Hematopoietic multipotent progenitor cell treated with erythropoietin and hydrocortisone succinate and interleukin-3 and kit ligand, for 15 days (in vitro differentiated cells): ENCODE data around the gene ARL2.
"Not testable (repeated sequence)": the region's sequence is repeated elsewhere in the genome, so short reads cannot be mapped to it uniquely, and the experiment has no call there.

Source experiments
- DNase-seq: peaks from one replicate; pipeline ENCODE4 v3.0.0-alpha.2; 2015; ENCODE audit warnings: low spot score

The ARL2 gene

DNA sequence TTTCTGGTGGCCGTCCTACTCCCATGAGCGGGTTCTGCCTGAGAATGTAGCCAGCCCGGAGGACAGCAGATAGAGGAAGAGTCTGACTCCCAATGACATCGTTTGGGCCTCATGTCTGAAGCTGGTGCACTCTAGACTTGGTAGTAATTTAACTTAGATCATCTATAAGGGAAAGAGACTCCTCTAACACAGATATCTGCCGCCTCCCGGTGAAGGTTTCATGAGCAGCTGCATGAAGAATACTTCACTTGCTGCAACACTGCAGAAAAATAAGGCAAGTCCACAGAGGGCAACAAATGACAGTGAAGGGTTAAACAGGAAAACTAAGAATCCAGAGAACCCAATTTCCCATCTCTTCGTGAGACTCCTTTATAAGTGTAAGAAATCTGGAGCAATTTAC, 5.9 kb upstream of the ARL2 start:
- DNase-seq: no peak

DNA sequence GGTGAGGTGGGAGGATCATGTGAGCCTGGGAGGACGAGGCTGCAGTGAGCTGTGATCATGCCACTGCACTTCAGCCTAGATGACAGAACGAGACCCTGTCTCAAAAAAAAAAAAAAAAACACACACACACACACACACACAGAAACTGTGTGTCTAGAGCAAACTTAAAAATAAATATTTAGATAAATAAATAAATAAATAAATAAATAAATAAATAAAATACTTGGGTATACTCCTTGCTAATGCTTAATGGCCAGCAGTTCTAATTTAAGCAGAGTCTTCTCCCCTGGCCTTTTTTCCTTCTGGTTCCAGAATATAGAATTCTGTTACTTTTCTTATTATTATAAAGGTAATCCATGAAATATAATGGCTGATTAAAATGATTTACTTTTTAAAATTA, 5.1 kb upstream of the ARL2 start:
- DNase-seq: no peak

DNA sequence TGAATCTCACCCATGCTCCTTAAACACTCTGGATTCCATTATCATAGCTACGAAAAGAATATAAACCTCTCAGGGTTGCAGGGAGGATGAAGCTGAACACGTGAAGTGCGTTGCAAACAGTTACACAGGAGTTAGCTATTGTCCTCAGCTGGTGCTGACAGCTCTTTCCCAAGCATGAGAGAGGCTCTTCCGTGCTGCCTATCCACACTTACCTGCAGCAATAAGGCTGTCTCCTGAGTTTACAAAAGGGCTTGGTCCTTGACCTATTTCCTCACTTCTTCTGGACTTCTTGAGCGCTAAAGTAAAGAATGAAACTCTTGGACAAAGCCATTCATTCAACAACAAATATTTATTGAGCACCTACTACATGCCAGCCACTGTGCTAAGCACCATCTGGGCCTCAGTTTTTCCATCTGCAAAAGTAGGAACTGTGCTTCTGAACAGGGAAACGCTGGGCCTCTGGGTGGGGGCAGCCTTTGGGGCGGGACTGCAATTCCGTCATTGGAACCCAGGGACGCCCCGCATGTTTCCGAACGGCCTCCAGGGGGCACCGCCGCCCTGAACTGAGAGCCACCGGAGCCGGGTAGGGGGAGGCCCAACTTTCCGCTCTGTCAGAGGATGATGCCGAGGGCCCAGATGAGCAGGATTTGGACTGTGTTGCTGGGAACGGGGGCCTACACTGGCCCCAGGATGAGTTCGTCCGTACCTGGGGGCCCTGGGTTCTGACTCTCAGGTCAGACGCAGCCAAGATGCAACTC, 651 bp upstream of the ARL2 start:
- peak; percentile 90 for DNase-seq

DNA sequence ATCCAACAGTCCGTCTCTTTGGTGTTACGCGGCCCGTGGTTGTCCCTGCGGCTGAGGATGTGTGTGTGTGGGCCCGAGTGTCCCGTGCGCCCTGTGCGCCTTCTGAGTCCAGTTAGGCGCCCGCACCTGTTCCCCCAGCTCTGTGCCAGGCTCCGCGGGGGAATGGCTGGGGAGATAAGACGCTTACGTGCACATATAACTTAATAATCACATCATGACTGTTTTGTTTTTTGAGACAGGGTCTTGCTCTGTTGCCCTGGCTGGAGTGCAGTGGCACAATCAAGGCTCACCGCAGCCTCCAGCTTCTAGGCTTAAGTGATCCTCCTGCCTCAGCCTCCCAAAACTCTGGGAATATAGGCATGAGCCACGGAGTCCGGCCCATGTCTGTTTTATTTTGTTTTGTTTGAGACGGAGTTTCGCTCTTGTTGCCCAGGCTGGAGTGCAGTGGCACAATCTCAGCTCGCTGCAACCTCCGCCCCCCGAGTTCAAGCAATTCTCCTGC, 817 bp downstream of the ARL2 start:
- DNase-seq: no peak

DNA sequence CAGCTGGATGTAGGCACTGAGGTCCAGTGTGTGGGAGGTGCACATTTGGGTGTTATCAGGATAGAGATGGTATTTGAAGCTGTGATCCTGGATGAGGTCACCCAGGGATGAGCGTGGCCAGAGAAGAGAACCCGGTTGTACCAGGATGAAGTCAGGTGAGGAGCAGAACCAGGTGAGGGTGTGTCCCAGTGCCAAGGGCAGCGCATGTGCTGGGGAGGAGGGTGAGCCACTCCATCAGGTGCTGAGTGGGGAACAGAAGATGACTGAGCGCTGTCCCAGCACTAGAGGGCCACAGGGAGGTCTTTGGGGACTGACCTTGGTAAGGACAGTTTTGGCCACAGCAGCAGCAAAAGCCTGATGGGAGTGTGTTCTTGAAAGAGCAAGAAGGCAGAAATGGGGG, 2.7 kb downstream of the ARL2 start:
- DNase-seq: no peak

DNA sequence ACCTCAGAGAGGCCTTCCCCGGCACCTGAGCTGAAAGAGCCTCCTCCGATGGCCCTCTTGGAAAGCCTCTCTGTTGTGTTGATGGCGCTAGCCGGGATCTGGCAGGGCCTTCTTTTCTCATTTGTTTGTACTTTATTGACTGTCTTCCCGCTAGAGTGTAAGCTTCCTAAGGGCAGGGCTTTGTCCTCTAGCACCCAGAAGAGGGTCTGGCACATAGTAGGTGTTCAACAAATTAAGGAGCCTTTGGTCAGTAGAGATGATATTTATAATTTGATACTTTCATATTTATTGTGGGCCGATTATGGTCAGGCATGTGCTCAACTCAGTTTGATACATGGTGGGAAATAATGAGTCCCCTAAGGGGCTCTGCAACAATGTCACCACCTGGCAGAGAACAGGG, 4.0 kb downstream of the ARL2 start:
- DNase-seq: no peak

DNA sequence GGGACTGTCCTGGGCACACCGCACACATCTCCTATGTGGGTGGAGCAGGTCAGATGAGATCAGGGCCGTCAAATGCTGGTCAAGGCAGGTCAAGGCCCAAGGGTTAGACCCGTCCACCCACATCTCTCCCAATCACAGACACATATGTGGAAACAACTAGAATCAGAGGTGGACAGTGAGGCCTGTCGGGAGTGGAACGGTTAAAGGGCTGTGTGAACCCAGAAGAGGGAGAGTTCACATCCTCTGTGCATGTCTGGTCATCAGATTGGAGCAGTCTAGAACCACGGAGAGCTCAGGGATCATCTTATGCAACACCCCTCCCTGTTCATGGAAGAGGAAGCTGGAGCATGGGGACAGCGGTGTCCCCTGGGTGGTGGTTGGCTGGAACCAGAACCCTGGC, 5.9 kb downstream of the ARL2 start:
- DNase-seq: no peak

DNA sequence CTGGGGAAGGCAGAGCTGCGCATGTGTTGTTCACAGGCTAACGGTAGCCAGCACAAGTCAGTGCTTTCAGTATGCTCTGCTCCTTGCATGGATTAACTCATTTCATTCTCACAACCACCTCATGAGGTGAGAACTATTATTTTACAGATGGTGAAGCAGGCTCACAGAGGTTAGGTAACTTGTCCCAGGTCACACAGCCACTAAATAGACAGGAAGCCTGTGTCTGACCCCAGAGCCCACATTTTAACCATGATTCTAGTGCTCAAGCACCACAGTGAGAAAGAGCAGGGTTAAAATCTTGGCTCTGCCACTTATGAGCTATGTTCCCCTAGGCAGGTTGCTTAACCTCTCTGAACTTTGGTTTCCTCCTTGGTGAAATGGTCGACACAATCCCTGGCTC, 7.0 kb downstream of the ARL2 start:
- DNase-seq: no peak

DNA sequence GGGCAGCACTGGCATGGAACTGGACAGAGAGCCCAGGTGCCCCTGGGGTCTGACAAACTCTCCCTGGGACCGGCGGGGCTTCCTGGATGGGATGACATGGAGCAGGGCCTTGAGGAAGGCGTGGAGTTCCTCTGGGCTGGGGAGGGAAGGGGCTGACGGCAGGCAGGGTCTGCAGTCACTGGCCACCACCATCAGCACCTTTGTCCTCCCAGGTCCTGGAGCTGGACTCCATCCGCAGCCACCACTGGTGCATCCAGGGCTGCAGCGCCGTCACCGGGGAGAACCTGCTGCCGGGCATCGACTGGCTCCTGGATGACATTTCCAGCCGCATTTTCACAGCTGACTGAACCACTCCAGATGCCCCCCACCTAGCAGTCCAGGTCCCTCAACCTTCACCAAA, 7.5 kb downstream of the ARL2 start:
- DNase-seq: no peak

DNA sequence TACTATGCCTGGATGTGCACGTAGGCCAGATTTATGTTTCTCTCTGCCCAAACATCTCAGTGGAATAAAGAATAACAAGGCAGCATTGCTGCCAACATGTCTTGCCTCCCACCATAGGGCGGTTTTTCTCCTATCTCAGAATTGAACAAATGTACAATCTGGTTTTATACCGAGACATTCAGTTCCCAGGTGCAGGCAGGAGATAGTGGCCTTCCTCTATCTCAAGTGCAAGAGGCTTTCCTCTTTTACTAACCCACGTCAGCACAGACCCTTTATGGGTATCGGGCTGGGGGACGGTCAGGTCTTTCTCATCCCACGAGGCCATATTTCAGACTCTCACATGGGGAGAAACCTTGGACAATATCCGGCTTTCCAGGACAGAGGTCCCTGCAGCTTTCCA, 9.5 kb downstream of the ARL2 start:
- not testable (repeated sequence) for DNase-seq

DNA sequence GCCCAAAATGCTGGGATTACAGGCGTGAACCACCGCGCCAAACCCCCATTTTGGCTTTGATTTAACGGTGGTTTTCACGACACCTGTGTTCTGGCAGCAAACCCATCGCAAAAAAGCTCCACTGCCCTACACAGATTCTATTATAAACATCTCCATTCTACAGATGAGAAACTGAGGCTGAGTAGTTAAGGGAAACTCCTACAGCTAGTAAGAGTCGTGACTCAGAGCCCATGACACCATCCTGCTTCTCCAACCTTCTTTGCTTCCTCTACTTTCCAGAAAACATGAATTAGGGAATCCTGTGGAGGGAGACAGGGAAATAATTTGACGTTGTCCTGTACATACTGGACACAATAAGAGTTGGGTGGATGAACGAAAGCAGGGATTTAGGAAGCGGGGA, 12.8 kb downstream of the ARL2 start:
- no peak for DNase-seq

DNA sequence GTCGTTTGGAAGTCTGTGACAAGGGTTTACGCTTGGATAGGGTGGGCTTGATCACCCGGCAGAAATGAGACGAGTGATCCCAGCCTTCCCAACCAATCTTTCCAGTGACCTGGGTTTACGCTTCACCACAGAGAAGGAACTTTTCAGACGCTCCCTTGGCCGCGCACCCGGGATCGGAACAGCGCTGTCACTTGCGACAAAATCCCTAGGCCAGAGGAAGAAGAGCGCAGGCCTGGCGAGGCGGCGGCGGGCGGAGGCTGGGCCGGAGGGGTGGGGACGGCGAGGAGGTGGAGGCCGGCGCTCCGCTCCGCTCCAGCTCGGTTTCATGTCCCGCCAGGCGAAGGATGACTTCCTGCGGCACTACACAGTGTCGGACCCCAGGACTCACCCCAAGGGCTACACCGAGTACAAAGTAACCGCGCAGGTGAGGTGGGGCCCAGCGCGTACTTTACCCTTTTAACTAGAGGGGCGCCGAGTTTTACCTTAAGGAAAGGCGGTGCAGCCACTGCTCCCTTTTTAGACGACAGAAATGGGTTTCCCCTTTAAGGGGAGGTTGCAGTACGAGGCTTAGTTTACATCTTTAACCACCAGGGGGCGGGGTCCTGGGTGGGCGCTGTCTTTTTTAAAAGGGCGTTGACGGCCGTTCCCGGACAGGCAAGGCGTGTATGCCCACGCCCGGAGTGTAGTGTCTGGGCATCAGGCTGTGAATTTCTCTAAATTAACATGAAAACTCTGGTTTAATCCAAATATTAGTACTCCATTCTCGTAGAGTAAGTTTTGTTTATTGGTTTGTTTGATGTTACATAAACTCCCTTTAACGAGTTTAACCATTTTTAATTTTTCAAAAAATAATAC, 13.5 kb downstream of the ARL2 start, which contains the start of gene SNX15:
SNX15 (plus strand) TSS at position 227 of the 855 bp plus-strand sequence; CDS start at position 326, 99 bp downstream.
- peak; percentile 98 for DNase-seq

DNA sequence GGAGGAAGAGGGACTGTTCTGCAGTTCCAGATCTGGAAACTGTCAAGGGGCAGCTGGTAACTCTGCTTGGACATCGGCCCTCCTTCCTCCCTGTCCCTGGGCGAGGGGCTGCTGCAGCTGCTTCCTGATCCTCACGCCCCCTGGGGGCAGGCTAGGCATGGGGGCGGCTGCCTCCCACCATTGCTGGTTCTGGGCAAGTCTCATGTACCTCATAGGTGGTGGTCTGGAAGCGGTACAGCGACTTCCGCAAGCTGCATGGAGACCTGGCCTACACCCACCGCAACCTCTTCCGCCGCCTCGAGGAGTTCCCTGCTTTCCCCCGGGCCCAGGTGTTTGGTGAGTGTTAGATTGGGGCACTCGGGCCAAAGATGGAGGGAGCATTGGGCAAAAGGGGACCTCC, 18.3 kb downstream of the ARL2 start:
- DNase-seq: no peak

DNA sequence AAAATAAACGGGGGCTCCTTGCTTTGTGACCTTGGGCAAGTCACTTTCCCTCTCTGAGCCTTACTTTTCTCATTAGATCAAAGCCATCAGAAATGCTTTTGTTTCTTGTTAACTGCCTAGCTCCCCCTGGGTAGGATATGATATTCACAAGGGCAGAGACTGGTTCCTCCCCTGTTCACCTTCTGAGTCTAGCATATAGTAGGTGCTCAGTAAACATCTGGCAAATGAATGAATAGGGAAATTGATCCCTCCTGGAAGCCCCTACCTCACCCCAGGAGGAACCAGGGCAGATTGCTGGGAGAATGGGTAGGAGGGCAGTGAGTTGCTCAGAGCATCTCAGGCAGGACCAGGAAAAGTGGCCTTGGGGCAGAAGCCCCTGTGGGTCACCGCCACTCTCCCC, 20.5 kb downstream of the ARL2 start:
- DNase-seq: no peak

DNA sequence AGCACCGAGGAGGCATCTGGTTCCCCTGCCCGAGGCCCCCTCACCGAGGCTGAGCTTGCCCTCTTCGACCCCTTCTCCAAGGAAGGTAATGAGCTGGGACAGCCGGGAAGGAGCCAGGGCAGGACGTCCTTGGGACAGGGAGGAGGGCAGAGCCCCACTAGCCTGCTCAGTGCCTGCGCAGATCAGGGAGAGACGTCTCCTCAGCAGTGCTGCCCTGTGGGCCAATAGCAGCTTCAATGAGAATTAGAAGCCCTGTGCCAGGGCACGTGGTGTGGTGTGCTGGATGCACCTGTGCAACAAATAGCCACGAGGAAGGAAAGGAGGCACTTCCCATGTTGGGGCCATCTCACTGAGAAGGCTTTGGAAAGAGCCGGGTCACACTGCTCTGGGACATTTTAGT, 21.6 kb downstream of the ARL2 start:
- DNase-seq: no peak

DNA sequence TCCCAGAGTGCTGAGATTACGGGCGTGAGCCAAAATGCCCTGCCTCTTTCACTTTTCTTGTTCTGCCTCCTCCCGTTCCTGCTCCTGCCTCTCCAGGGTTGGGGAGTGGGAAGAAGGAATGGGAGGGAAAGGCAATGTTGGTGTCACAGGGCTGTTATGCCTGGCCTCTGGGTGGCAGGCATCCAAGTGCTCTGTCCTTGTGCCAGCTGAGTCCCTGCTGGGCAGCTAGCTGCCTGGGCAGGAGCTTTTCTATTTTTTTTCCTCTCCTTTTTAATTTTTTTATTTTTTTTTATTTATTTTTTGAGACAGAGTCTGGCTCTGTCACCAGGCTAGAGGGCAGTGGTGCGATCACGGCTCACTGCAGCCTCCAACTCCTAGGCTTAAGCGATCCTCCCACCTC, 23.0 kb downstream of the ARL2 start:
- no peak for DNase-seq

DNA sequence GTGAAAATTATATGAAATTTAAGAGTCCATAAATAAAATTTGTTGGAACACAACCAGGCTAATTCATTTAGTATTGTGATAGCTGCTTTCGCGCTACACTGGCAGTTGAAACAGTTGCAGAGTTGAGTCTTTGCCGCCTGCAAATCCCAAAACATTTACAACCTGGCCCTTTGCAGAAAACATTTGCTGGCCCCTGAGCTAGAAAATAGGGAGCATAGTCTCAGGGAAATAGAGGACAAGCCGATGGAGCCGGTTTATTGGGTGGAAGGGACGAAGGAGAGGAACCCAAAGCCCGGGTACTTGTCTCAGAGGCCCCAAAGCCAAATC, 26.5 kb downstream of the ARL2 start:
- DNase-seq: no peak

DNA sequence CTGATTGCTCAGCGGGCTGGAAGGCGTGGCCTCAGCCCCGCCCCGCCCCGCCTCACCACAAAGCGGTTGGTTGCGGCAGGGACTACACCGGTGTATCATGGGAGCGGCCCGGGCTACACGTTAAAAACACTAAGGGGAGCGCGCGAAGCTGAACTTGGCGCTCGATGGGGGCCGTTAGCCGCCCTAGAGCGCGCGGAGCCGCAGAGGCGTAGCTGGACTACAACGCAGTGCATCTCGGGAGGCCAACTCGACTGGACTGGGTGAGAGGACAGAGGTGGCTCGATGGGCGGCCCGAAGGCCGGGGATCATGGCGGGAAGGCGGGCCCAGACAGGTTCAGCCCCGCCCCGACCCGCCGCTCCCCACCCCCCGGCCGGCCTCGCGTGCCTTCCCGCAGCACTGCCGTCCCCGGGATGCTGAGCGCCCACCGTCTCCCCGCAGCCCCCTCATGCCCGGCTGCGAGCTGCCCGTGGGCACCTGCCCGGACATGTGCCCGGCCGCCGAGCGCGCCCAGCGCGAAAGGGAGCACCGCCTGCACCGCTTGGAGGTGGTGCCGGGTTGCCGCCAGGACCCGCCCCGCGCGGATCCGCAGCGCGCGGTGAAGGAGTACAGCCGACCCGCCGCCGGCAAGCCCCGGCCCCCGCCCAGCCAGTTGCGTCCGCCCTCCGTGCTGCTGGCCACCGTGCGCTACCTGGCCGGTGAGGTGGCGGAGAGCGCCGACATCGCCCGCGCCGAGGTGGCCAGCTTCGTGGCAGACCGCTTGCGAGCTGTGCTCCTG, 27.1 kb downstream of the ARL2 start, which contains the start of gene SAC3D1:
SAC3D1 (plus strand) TSS at position 364 of the 776 bp plus-strand sequence; CDS start at position 447, 83 bp downstream.
- DNase-seq: peak; percentile 90

DNA sequence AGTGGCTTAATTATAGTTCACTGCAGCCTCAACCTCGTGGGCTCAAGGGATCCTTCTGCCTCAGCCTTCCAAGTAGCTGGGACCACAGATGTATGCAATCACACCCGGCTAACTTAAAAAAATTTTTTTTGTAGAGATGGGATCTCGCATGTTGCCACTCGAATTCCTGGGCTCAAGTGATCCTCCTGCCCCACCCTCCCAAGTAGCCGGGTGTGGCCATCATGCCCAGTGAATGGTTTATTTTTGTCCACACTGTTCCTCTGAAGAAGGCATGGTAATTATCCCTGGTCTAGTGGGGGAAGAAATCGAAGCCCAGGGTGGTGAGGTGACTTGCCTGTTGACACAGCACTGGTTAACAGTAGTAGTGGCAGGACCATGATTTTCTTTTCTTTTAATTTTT, 28.9 kb downstream of the ARL2 start:
- DNase-seq: no peak

DNA sequence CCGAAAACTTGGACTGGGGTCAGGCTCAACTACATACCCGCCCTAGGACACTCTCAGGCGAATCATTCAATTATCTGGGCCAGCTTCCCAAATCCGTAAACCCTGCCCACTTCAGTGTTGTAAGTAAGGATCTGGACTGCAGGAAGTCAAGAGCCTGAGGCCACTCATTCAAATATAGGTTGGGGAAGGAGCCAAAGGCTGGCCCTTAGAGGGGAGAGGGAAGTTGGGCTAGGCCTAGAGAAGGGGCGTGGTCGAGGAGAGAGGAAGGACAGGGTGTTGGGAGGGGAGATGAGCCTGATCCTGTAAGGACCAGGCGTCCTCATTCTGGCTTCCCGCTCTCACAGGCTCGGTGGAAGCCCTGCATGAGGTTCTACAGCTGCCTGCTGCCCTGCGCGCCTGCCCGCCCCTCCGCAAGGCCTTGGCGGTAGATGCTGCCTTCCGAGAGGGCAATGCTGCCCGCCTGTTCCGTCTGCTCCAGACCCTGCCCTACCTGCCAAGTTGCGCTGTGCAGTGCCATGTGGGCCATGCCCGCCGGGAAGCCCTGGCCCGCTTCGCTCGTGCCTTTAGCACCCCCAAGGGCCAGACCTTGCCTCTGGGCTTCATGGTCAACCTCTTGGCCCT, 30.0 kb downstream of the ARL2 start:
- no peak for DNase-seq

DNA sequence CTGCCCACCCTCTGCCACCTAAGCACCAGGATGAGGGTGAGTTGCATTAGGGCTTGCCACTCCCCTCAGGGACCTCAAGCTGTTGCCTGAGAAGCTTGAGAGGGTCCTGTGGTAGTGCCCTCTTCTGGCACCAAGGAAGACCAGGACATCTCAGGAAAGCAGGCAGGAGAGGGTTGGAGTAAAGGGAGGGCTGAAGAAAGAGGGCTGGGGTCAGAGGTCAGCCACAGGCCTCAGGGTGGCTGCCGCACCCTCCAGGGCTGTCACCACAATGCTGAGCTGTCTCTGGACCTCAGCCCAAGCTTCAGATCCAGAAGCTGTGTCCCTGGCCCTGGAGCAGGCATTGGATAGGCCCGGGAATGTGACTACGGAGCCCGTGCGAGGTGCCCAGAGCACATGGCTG, 31.1 kb downstream of the ARL2 start:
- DNase-seq: no peak

DNA sequence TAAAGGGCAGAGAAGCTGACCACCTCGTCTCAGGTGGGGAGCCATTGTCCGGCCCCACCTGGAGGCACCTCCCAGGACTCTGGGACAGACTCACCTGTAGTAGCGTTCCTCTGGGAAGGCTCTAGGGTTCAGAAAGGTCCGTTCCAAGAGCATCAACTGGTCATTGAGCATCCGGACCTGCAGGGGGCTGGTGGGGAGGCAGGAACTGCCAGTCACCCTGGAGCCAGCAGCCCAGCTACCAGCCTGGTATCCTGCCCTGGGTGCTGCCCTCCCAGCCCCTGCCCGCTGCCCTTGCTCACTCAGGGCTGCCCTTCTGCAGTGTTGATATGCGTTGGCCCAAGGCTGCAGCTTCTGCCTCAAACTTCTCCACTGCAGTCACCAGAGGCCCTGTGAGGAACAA, 31.8 kb downstream of the ARL2 start:
- DNase-seq: no peak
